ENCODE data around the gene SLC44A1.

Gene SLC44A1

DNA sequence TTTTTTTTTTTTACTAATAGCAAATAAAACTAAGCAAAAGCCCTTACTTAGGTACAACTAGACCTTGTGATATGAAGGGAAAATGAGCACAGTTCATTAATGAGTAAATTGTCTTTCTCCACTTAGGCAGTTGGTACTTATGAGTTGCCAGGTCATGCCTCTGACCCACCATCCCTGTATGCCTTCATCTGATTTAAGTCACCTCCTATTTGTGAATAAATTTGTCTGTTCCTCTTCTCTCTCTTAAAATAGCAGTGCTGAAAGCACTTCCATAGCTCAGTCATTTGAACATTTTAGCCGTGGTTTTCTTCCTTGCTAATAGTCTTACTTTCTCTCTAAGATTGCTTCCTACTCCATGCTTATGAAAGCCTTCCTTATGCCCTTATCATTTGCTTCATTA lies 61.4 kb downstream of the SLC44A1 start:
- 0% methylated on average over 1 of the region's 1 CpG for WGBS (ENCODE audit: insufficient coverage)
- peaks cover 0 to 4% (median 0%) of the 10 kb centered on the region in 4 experiments for H3K36me3 ChIP-seq (ENCODE audit: control insufficient read depth in 4 of 4, insufficient read depth in 4 of 4, low read length in 3 of 4)
- ChIA-PET POLR2A (interaction anchor here (0.6 kb wide), 1 partner anchor 35 kb away, joined by 3 read pairs; no protein-coding TSS in a partner anchor), CTCF (interaction anchor here (0.7 kb wide), 1 partner anchor 100 kb away, joined by 3 read pairs; no protein-coding TSS in a partner anchor)
- H3K9me3 ChIP-seq (ENCODE audit: control extremely low read depth in 1 of 5, control insufficient read depth in 4 of 5, insufficient read depth in 2 of 5, low read depth in 1 of 5, low read length in 4 of 5), result no peaks in the 10 kb centered on the region
- no peaks in the 10 kb centered on the region for H3K27me3 ChIP-seq (replicated peaks in 2 of 5; ENCODE audit: control insufficient read depth in 4 of 5, insufficient read depth in 5 of 5, low read length in 4 of 5)
- peak in 2 of 3 donors; percentile 27 to 50 for DNase-seq
- H3K4me3 ChIP-seq (ENCODE audit: control insufficient read depth in 1 of 7, extremely low read depth in 1 of 7, insufficient read depth in 4 of 7, low read depth in 2 of 7, low read length in 6 of 7), result no peak overlapping the region
- peaks cover 0 to 19% (median 5%) of the 10 kb centered on the region in 4 experiments for H3K4me1 ChIP-seq (ENCODE audit: control extremely low read depth in 1 of 4, control insufficient read depth in 4 of 4, insufficient read depth in 4 of 4, low read length in 3 of 4)
- H3K27ac ChIP-seq (ENCODE audit: insufficient read depth in 1 of 2, low read depth in 1 of 2, low read length in 2 of 2, poor library complexity in 1 of 2, severe bottlenecking in 2 of 2), result no peak overlapping the region

DNA sequence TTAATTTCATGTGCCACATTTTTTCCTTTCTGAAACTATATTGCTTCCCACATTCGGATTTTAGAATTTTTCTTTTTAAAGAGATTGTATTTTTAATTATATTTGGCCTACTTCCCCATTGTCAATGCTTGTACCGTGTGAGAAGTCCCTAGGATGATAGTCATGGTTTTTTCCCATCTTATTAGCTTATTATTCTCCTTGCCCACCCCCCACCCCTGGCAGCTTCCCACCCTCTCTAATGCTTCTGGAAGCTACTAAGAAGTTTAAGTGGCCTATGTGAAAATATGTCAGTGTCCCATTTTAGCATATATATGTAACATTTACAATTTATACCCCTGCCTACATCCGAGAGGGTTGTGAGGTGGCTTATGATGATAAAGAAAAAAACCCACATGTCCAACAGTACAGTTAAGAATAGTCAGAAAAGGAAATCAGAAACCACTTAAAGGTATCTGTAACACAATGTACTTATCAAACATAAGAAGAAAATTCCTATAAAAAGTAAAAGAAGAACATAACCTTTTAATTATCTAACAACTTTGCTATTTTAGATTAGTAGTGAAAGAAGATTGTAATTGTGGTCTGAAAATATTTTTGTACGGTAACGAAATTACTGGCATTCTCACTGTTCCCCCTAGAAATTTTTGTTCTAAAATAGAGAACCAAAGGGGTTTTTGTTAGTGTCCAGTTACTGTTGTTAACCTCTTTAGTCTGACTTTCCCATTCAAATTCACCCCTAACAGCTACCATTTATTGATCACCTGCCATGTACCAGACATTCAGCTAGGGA lies 62.1 kb downstream of the SLC44A1 start:
- POLR2A ChIA-PET, result interaction anchor here (0.7 kb wide), 1 partner anchor 559 kb away, joined by 3 read pairs; the partner anchor contains the start of gene NIPSNAP3A
- CTCF ChIA-PET, result interaction anchor here (0.7 to 1.1 kb wide), 2 partner anchors 15 to 100 kb away, joined by 3 read pairs; no protein-coding TSS in a partner anchor
- H3K4me1 ChIP-seq (ENCODE audit: control extremely low read depth in 1 of 4, control insufficient read depth in 4 of 4, insufficient read depth in 4 of 4, low read length in 3 of 4), result peaks cover 0 to 19% (median 5%) of the 10 kb centered on the region in 4 experiments
- H3K27me3 ChIP-seq (replicated peaks in 2 of 5; ENCODE audit: control insufficient read depth in 4 of 5, insufficient read depth in 5 of 5, low read length in 4 of 5), result no peaks in the 10 kb centered on the region
- WGBS (ENCODE audit: insufficient coverage), result no CpG with 5 or more reads among the region's 5 CpGs
- peaks cover 0 to 4% (median under 1%) of the 10 kb centered on the region in 4 experiments for H3K36me3 ChIP-seq (ENCODE audit: control insufficient read depth in 4 of 4, insufficient read depth in 4 of 4, low read length in 3 of 4)
- no peaks in the 10 kb centered on the region for H3K9me3 ChIP-seq (ENCODE audit: control extremely low read depth in 1 of 5, control insufficient read depth in 4 of 5, insufficient read depth in 2 of 5, low read depth in 1 of 5, low read length in 4 of 5)
- no peak overlapping the region for H3K27ac ChIP-seq (ENCODE audit: insufficient read depth in 1 of 2, low read depth in 1 of 2, low read length in 2 of 2, poor library complexity in 1 of 2, severe bottlenecking in 2 of 2)
- peak in 2 of 3 donors; percentile 10 to 28 for DNase-seq
- H3K4me3 ChIP-seq (ENCODE audit: control insufficient read depth in 1 of 7, extremely low read depth in 1 of 7, insufficient read depth in 4 of 7, low read depth in 2 of 7, low read length in 6 of 7), result no peak overlapping the region

DNA sequence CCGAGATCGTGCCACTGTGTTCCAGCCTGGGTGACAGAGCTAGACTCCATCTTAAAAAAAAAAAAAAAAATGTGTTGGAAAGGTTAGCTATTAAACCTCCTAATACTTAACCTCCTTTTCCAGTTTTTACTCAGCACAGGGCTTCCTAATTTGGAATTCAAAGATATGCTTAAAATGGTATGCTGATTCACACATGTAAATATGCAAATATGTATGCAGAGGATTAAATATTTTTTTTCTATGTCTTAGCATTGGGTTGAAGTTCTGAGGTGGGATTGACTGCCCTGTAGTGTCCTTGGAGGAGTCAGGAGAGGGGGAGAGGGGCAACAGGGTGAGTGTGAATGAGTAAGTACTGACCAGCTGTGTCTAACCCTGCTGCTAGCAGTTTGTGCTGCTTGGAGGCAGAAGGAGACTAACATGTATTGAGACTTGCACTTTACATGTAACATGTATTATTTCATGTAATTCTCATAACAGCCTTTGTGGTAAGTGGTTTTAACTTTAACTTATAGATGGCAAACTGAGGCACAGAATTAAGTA lies 63.2 kb downstream of the SLC44A1 start:
- DNase-seq, result no peak
- peaks cover 0 to 4% (median under 1%) of the 10 kb centered on the region in 4 experiments for H3K36me3 ChIP-seq (ENCODE audit: control insufficient read depth in 4 of 4, insufficient read depth in 4 of 4, low read length in 3 of 4)
- ChIA-PET CTCF (interaction anchor here (0.9 to 1.1 kb wide), 2 partner anchors 16 to 63 kb away, joined by 3 read pairs; partner anchors contain the start of gene SLC44A1), POLR2A (interaction anchor here (0.7 kb wide), 1 partner anchor 560 kb away, joined by 3 read pairs; the partner anchor contains the start of gene NIPSNAP3A)
- H3K9me3 ChIP-seq (ENCODE audit: control extremely low read depth in 1 of 5, control insufficient read depth in 4 of 5, insufficient read depth in 2 of 5, low read depth in 1 of 5, low read length in 4 of 5), result no peaks in the 10 kb centered on the region
- no peaks in the 10 kb centered on the region for H3K27me3 ChIP-seq (replicated peaks in 2 of 5; ENCODE audit: control insufficient read depth in 4 of 5, insufficient read depth in 5 of 5, low read length in 4 of 5)
- WGBS (ENCODE audit: insufficient coverage), result 100% methylated on average over 2 of the region's 2 CpGs
- peaks cover 0 to 19% (median 5%) of the 10 kb centered on the region in 4 experiments for H3K4me1 ChIP-seq (ENCODE audit: control extremely low read depth in 1 of 4, control insufficient read depth in 4 of 4, insufficient read depth in 4 of 4, low read length in 3 of 4)
- H3K27ac ChIP-seq (ENCODE audit: insufficient read depth in 1 of 2, low read depth in 1 of 2, low read length in 2 of 2, poor library complexity in 1 of 2, severe bottlenecking in 2 of 2), result no peak overlapping the region
- no peak overlapping the region for H3K4me3 ChIP-seq (ENCODE audit: control insufficient read depth in 1 of 7, extremely low read depth in 1 of 7, insufficient read depth in 4 of 7, low read depth in 2 of 7, low read length in 6 of 7)

DNA sequence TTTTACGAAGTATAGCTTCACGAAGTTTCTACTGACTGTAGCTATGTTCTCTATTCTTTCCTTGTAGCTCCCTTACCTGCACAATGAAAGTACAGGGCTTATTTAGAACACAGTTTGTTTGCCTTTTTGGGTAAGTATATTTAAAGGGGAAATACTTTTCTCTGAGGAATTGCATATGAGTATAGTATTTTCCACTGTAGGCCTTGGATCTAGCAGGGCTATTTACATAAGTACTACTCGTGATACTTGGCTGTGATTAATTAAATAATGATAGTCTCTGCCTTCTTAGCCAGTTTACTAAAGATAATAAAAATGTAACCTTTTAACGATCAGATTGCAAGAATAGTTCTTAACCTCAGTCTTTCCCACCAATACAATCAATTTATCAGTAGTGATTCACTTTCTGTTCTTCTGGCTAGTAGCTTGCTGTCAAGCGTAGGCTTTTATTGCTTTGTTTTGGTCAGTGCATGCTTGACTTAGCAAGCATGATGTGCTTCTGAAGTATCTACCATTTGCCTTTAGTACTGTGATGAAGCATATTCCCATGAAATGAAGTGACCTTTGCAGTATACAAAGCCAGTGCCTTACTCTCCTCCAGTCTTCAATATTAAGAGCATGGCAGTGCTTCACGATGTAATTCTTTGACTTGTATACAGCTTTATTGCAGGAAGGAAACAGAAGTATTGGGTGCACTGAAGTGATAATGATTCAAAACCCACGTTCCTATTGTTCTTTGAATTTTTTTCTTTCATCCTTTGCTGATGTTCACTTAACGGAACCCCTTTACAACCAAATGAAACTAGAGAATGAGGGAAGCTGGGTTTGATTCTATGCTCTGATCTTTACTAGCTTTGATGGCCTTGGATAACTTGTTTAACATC lies 64.2 kb downstream of the SLC44A1 start:
- Histone ChIP-seq H3K27ac (ENCODE audit: insufficient read depth in 1 of 2, low read depth in 1 of 2, low read length in 2 of 2, poor library complexity in 1 of 2, severe bottlenecking in 2 of 2) (peak overlapping the region in 1 of 2 experiments; percentile 40), H3K36me3 (ENCODE audit: control insufficient read depth in 4 of 4, insufficient read depth in 4 of 4, low read length in 3 of 4) (peaks cover 0 to 2% (median 0%) of the 10 kb centered on the region in 4 experiments), H3K27me3 (replicated peaks in 2 of 5; ENCODE audit: control insufficient read depth in 4 of 5, insufficient read depth in 5 of 5, low read length in 4 of 5) (no peaks in the 10 kb centered on the region), H3K9me3 (ENCODE audit: control extremely low read depth in 1 of 5, control insufficient read depth in 4 of 5, insufficient read depth in 2 of 5, low read depth in 1 of 5, low read length in 4 of 5) (no peaks in the 10 kb centered on the region), H3K4me1 (ENCODE audit: control extremely low read depth in 1 of 4, control insufficient read depth in 4 of 4, insufficient read depth in 4 of 4, low read length in 3 of 4) (peaks cover 0 to 19% (median 5%) of the 10 kb centered on the region in 4 experiments), H3K4me3 (ENCODE audit: control insufficient read depth in 1 of 7, extremely low read depth in 1 of 7, insufficient read depth in 4 of 7, low read depth in 2 of 7, low read length in 6 of 7) (peak overlapping the region in 1 of 7 experiments; percentile 34)
- peak; percentile 18 to 72 (median 53) for DNase-seq
- WGBS (ENCODE audit: insufficient coverage), result 67% methylated on average over 3 of the region's 8 CpGs
- ChIA-PET CTCF (interaction anchor here (0.9 to 1.3 kb wide), 2 partner anchors 10 to 64 kb away, joined by 3 to 5 read pairs; partner anchors contain the start of gene SLC44A1), POLR2A (no interaction called here)

DNA sequence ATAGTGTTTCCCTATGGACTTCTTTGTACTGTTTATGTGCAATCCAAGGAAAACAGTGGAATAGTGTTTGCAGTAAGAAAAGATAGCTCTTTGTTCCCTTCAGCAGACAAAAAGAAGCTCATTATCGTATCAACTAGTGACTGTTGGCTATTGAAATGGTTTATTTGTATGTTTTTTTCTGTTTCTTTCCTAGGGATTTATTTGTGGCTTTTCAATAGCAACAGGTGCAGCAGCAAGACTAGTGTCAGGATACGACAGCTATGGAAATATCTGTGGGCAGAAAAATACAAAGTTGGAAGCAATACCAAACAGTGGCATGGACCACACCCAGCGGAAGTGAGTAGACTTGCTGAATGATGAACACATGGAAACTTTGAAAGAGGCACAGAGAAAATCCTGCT lies 65.1 kb downstream of the SLC44A1 start:
- POLR2A ChIA-PET, result no interaction called here
- Histone ChIP-seq H3K4me3 (ENCODE audit: control insufficient read depth in 1 of 7, extremely low read depth in 1 of 7, insufficient read depth in 4 of 7, low read depth in 2 of 7, low read length in 6 of 7) (peak overlapping the region in 1 of 7 experiments; percentile 3), H3K27ac (ENCODE audit: insufficient read depth in 1 of 2, low read depth in 1 of 2, low read length in 2 of 2, poor library complexity in 1 of 2, severe bottlenecking in 2 of 2) (no peak overlapping the region), H3K4me1 (ENCODE audit: control extremely low read depth in 1 of 4, control insufficient read depth in 4 of 4, insufficient read depth in 4 of 4, low read length in 3 of 4) (peaks cover 0 to 19% (median 5%) of the 10 kb centered on the region in 4 experiments), H3K27me3 (replicated peaks in 2 of 5; ENCODE audit: control insufficient read depth in 4 of 5, insufficient read depth in 5 of 5, low read length in 4 of 5) (no peaks in the 10 kb centered on the region), H3K9me3 (ENCODE audit: control extremely low read depth in 1 of 5, control insufficient read depth in 4 of 5, insufficient read depth in 2 of 5, low read depth in 1 of 5, low read length in 4 of 5) (no peaks in the 10 kb centered on the region), H3K36me3 (ENCODE audit: control insufficient read depth in 4 of 4, insufficient read depth in 4 of 4, low read length in 3 of 4) (peaks cover 0 to 2% (median under 1%) of the 10 kb centered on the region in 4 experiments)
- no peak for DNase-seq
- 79% methylated on average over 3 of the region's 3 CpGs for WGBS (ENCODE audit: insufficient coverage)
- CTCF ChIA-PET, result interaction anchor here (1.3 kb wide), 1 partner anchor 11 kb away, joined by 5 read pairs; no protein-coding TSS in a partner anchor

- no peak overlapping the region for H3K4me3 ChIP-seq (ENCODE audit: control insufficient read depth in 1 of 7, extremely low read depth in 1 of 7, insufficient read depth in 4 of 7, low read depth in 2 of 7, low read length in 6 of 7)
- H3K36me3 ChIP-seq (ENCODE audit: control insufficient read depth in 4 of 4, insufficient read depth in 4 of 4, low read length in 3 of 4), result peaks cover 0 to 2% (median under 1%) of the 10 kb centered on the region in 4 experiments
- H3K4me1 ChIP-seq (ENCODE audit: control extremely low read depth in 1 of 4, control insufficient read depth in 4 of 4, insufficient read depth in 4 of 4, low read length in 3 of 4), result peaks cover 0 to 15% (median under 1%) of the 10 kb centered on the region in 4 experiments
- no peaks in the 10 kb centered on the region for H3K27me3 ChIP-seq (replicated peaks in 2 of 5; ENCODE audit: control insufficient read depth in 4 of 5, insufficient read depth in 5 of 5, low read length in 4 of 5)
- H3K9me3 ChIP-seq (ENCODE audit: control extremely low read depth in 1 of 5, control insufficient read depth in 4 of 5, insufficient read depth in 2 of 5, low read depth in 1 of 5, low read length in 4 of 5), result no peaks in the 10 kb centered on the region
- no peak for DNase-seq
- CTCF ChIA-PET, result no interaction called here
- 100% methylated on average over 1 of the region's 2 CpGs for WGBS (ENCODE audit: insufficient coverage)
- no peak overlapping the region for H3K27ac ChIP-seq (ENCODE audit: insufficient read depth in 1 of 2, low read depth in 1 of 2, low read length in 2 of 2, poor library complexity in 1 of 2, severe bottlenecking in 2 of 2)
- POLR2A ChIA-PET, result no interaction called here
These were observed 66.9 kb downstream of the SLC44A1 start for GRCh38 chr9:105311306-105311705.

Measured in common myeloid progenitor, CD34-positive (primary cell).